GM20431 (cell line): ENCODE results near the gene ZBTB22.
"Not testable (repeated sequence)": the region's sequence is repeated elsewhere in the genome, so short reads cannot be mapped to it uniquely, and the experiment has no call there.

ENCODE experiments used
- in situ Hi-C: fragments of 300-500 bp; cut with MseI, MboI; formaldehyde crosslinking; loops from one replicate; pipeline ENCODE4 v1.15.0; 2020; ENCODE audit warnings: low sequenced_read_pairs; ENCODE audit not compliant: unreplicated experiment

Gene ZBTB22, protein sequence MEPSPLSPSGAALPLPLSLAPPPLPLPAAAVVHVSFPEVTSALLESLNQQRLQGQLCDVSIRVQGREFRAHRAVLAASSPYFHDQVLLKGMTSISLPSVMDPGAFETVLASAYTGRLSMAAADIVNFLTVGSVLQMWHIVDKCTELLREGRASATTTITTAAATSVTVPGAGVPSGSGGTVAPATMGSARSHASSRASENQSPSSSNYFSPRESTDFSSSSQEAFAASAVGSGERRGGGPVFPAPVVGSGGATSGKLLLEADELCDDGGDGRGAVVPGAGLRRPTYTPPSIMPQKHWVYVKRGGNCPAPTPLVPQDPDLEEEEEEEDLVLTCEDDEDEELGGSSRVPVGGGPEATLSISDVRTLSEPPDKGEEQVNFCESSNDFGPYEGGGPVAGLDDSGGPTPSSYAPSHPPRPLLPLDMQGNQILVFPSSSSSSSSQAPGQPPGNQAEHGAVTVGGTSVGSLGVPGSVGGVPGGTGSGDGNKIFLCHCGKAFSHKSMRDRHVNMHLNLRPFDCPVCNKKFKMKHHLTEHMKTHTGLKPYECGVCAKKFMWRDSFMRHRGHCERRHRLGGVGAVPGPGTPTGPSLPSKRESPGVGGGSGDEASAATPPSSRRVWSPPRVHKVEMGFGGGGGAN

GRCh38 chr6:33317669-33318425, at the start of gene ZBTB22:
Gene ZBTB22, minus strand, starts transcription at chr6:33317744. Its CDS starts 828 bp downstream, at chr6:33316916.
- in situ Hi-C loops: no loop called here

- in situ Hi-C loops: no loop called here
Observed at GRCh38 chr6:33367009-33367714, 49.6 kb upstream of the ZBTB22 start.

- in situ Hi-C loops: not testable (repeated sequence)
Observed at GRCh38 chr6:33365206-33365971, 47.8 kb upstream of the ZBTB22 start.

DNA sequence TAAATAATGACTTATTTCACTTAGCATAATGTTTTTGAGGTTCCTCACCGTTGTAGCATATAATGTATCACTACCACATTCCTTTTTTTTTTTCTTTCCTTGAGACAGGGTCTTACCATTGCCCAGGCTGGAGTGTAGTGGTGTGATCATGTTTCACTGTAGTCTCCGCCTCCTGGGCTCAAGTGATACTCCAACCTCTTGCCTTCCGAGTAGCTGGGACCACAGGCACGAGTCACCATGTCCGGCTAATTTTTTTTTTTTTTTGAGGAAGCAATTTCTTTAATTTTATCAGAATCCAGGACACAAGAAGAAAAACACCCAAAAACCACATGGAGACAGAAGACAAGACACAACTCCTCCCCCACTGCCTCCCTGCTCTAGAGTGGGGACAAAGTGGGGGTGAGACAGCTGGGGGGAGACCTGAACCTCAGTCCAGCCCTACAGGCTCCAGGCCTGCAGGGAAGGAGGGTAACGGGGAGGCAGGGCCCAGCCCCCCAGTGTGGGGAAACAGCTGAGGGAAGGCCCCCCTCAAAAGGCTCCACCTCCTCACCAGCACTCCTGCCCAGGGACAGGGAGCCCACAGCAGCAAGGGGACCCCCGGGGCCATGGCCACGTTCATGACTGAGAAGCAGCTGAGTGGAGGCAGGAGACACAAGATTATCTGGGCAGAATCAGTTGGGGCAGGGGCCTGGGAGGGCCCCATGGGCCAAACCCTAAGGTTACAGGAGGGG, 47.1 kb upstream of the ZBTB22 start:
- in situ Hi-C loops: not testable (repeated sequence)

DNA sequence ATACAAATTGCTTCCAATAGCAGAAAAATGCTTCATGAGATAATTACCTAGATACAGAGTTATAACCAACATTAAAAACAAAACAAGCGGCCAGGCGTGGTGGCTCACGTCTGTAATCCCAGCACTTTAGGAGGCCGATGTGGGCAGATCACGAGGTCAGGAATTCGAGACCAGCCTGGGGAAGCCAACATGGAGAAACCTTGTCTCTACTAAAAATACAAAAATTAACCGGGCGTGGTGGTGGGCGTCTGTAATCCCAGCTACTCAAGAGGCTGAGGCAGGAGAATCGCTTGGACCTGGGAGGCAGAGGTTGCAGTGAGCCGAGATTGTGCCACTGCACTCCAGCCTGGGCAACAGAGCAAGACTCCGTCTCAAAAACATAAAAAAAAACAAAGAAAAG, 45.9 kb upstream of the ZBTB22 start:
- in situ Hi-C loops: not testable (repeated sequence)

GRCh38 chr6:33359331-33359730, 41.8 kb upstream of the ZBTB22 start:
- in situ Hi-C loops: no loop called here

DNA sequence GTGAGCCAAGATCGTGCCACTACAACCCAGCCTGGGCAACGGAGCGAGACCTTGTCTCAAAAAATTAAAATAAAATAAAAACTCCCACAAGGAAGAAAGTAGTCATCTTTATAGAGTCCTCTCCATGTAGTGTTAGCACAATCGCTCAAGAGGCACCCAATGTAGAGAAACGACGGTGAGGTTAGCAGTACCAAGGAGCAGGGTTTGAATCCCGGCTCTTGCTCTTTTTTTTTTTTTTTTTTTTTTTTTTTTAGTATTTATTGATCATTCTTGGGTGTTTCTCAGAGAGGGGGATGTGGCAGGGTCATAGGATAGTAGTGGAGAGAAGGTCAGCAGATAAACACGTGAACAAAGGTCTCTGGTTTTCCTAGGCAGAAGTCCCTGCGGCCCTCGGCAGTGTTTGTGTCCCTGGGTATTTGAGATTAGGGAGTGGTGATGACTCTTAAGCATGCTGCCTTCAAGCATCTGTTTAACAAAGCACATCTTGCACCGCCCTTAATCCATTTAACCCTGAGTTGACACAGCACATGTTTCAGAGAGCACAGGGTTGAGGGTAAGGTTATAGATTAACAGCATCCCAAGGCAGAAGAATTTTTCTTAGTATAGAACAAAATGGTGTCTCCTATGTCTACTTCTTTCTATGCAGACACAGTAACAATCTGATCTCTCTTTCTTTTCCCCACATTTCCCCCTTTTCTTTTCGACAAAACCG, 39.8 kb upstream of the ZBTB22 start:
- in situ Hi-C loops: not testable (repeated sequence)

DNA sequence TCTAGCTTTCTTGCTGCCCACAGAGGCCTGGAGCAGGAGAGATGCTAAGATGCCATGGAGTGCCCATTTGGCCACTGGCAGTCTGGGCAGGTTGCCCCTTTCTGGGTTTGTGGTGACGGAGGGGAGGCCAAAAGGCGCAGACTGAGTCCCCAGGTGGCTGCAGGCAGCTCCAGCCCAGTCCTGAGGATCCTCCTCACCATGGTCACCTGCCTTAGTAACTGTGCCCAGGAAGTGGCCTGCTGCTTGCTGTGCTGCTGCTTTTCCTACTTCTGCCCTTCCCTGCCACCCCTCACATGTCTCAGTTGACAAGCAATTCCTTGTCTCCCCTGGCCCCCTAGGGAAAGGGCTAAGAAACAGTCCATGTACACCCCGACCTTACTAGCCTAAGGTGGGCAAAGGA, 38.8 kb upstream of the ZBTB22 start:
- in situ Hi-C loops: no loop called here

- in situ Hi-C loops: not testable (repeated sequence)
Observed at GRCh38 chr6:33355860-33356259, 38.3 kb upstream of the ZBTB22 start.

GRCh38 chr6:33347816-33348215, 30.3 kb upstream of the ZBTB22 start:
- in situ Hi-C loops: no loop called here

- in situ Hi-C loops: not testable (repeated sequence)
Observed at GRCh38 chr6:33346972-33347371, 29.4 kb upstream of the ZBTB22 start.

- in situ Hi-C loops: no loop called here
Observed at GRCh38 chr6:33344701-33345697, 27.5 kb upstream of the ZBTB22 start.

GRCh38 chr6:33343953-33344611, 26.5 kb upstream of the ZBTB22 start:
- in situ Hi-C loops: no loop called here

GRCh38 chr6:33343606-33343952, 26.0 kb upstream of the ZBTB22 start:
- in situ Hi-C loops: not testable (repeated sequence)

- in situ Hi-C loops: no loop called here
Observed at GRCh38 chr6:33339193-33339592, 21.6 kb upstream of the ZBTB22 start.

DNA sequence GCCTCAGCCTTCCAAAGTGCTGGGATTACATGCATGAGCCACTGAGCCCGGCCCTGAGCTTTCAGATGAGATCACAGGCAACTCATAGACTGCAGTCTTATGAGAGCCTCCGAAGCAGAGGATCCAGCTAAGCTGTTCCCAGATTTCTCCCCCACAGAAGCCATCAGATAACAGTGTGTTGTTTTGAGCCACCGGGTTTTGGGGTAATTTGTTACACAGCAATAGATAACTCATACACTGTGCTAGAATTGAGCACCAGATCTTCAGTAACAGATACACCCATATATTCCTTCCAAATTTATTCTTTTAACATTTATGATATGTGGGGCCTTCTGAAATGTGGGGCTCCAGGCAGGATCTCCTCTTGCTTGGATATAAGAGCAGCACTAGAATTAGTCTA, 19.0 kb upstream of the ZBTB22 start:
- in situ Hi-C loops: no loop called here

DNA sequence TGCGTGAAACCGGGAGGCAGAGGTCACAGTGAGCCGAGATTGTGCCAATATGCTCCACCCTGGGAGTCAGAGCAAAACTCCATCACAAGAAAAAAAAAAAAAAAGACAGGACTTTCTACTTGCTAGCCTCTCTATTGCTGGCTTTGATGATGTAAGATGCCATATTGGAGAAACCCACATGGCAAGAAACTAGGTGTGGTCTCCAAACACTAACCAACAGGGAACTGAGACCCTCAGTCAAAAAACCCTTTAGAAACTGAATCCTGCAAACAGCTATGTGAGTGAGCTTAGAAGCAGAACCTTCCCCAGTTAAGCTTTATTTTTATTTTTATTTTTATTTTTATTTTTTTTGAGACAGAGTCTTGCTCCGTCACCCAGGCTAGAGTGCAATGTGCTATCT, 18.4 kb upstream of the ZBTB22 start:
- in situ Hi-C loops: no loop called here
